Stimulated activated CD4-positive, alpha-beta T cell treated with anti-CD3 and anti-CD28 coated beads, Interleukin-12 subunit alpha, Interleukin-12 subunit beta, amount 100 ng/mL, for 48 hours (primary cell): ENCODE measurements around the gene DPF3.

Experiments used
- DNase-seq, 3 donors: peaks; one replicate each; pipeline ENCODE4 v3.0.0-alpha.2; 2020; ENCODE audit warnings: low read depth in 2 of 3, low spot score in 1 of 3

The DPF3 gene

DNA sequence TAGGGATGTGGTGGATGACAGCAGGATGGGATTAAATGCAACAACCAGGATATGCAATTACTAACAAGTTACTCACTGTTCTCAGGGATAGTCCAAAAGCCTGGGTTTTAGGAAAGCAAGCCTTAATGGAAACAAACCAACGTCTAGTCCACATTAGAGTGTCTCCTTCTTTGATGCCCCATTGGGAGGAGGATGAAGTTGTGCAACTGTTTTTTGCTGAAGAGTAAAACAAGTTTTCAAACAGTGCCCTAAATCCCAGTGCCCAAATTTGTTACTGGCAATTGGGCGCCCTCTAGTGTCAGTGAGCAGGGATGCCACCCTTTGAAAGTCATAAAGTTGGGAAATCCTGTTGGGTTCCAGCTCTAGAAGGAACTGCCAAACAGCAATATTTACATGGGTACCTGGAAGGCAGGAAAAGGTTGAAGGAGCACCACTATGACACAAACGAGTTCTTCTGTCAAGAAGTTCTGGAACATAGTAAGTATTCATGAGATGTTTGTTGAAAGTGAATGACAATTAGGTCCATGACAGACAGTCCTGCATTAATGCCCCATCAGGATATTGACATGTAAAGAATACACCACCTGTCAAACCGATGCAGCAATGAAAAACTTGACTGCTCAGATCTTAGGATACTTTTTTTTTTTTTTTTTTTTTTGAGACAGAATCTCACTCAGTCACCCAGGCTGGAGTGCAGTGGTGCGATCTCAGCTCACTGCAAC lies 11.1 kb upstream of the DPF3 start:
- peak in 2 of 3 donors; percentile 35 to 70 for DNase-seq

- no peak for DNase-seq
Measured at GRCh38 chr14:72904218-72904617, 10.3 kb upstream of the DPF3 start.

DNA sequence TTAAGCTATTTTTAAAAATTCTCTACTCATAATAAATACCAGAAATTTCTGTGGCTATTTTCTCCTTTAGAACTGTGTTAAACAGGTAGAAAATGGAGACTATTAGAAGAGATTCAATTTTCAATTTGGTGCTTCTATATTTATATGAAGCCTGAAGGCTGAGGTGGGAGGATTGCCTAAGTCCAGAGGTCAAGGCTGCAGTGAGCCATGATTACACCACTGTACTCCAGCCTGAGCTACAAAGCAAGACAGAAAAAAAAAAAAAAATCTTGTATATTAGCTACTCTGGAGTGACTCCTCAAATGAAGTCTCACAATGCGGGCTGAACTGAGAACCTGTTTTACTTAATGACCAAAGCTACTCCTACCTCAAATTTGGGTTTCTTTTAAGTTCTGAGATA lies 9.8 kb upstream of the DPF3 start:
- no peak for DNase-seq

- no peak for DNase-seq
Measured at GRCh38 chr14:72902801-72903530, 9.1 kb upstream of the DPF3 start.

GRCh38 chr14:72901361-72901760 lies 7.5 kb upstream of the DPF3 start:
- DNase-seq = no peak

- DNase-seq = no peak
Measured at GRCh38 chr14:72898448-72898847, 4.5 kb upstream of the DPF3 start.

GRCh38 chr14:72894623-72895378 lies 900 bp upstream of the DPF3 start:
- DNase-seq = no peak

- no peak for DNase-seq
Measured at GRCh38 chr14:72894323-72894622, 372 bp upstream of the DPF3 start.

GRCh38 chr14:72892879-72893635 lies 844 bp downstream of the DPF3 start:
- DNase-seq = no peak

- no peak for DNase-seq
Measured at GRCh38 chr14:72892103-72892878, 1.6 kb downstream of the DPF3 start.

GRCh38 chr14:72891666-72892102 lies 2.2 kb downstream of the DPF3 start:
- no peak for DNase-seq

GRCh38 chr14:72889366-72889765 lies 4.5 kb downstream of the DPF3 start:
- no peak for DNase-seq

DNA sequence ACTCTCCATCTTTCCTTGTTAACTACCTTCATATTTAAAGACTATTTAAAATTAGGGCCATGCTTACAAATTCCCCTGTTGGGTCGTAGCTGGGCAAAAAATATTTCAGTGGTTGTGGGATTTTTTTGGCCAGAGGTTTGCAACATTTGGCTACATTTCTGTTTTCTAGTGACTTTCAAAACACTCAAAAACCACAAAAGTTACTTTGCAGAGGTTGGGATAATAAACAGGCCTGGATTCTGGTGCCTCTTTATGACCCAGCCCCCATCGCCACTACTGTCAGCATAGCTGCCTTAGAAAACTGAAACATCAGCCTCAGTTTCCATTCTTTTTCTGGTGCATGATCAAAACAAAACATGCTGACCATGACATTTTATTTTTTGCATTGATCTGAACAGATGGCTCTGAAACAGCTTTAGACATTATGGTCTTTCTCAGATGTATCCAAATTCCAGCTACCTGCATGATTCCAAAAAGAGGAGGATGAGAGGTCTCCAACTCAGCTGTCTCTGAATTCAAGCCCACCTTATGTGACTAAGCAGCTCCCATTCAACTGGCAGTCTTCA lies 5.2 kb downstream of the DPF3 start:
- DNase-seq = no peak

DNA sequence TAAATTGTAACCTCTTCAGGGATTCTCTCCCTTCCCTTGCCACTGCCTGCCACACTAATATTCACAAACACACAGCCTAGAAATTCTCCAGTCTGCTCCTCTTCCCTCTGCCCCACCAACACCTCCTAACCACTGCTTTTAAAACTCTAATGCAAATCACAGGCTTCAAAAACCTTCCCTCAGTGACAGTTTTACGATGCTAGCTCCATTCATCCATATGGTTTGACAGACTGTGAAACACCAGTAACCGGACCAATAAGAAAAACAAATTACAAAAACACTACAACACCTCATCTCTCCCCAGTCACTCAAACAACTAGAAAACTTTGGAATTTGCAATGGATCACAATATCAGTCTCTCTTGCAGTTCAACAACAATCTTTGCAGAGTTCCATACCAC lies 5.7 kb downstream of the DPF3 start:
- DNase-seq = no peak

- DNase-seq = no peak
Measured at GRCh38 chr14:72887514-72887913, 6.4 kb downstream of the DPF3 start.

- DNase-seq = no peak
Measured at GRCh38 chr14:72884386-72884785, 9.5 kb downstream of the DPF3 start.

- no peak for DNase-seq
Measured at GRCh38 chr14:72883961-72884360, 9.9 kb downstream of the DPF3 start.

- DNase-seq = no peak
Measured at GRCh38 chr14:72883109-72883508, 10.8 kb downstream of the DPF3 start.

GRCh38 chr14:72882463-72882862 lies 11.4 kb downstream of the DPF3 start:
- no peak for DNase-seq

- no peak for DNase-seq
Measured at GRCh38 chr14:72882047-72882446, 11.9 kb downstream of the DPF3 start.
